GM21390 (cell line): Measurements from ENCODE around the gene SMARCA4.
"Not testable (repeated sequence)": the region's sequence is repeated elsewhere in the genome, so short reads cannot be mapped to it uniquely, and the experiment has no call there.

Source experiments
- ATAC-seq: cut with Tn5 transposase; IDR thresholded peaks from one replicate; pipeline ENCODE4 v1.9.1; 2021; ENCODE audit not compliant: unreplicated experiment

Gene SMARCA4

GRCh38 chr19:11061952-11062351 is 101.1 kb downstream of the SMARCA4 start:
- ATAC-seq = no peak

- ATAC-seq = no peak
Measured at GRCh38 chr19:11063434-11063833, 102.6 kb downstream of the SMARCA4 start.

DNA sequence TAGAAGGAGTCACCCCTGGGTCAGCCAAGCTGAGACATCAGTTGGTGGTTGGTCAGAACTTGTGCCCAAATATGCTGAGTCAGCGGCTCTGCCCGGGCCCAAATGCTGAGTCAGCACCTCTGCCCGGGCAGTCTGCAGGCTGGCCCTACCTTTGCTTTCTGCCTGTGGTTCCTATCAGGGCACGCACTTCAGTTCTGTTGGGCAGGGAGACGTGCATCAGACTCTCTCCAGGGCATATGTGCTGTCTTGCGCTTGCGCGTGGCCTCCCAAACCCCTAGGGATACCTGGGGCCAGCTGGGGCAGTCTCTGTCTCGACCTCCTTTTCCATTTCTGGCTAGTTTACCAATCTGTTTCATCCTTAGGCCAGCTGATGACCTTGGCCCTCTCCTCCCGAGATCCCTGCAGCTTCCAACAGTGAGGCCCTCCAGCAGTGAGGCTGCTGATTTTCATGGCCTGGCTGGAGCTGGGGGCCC is 104.0 kb downstream of the SMARCA4 start:
- ATAC-seq = no peak

DNA sequence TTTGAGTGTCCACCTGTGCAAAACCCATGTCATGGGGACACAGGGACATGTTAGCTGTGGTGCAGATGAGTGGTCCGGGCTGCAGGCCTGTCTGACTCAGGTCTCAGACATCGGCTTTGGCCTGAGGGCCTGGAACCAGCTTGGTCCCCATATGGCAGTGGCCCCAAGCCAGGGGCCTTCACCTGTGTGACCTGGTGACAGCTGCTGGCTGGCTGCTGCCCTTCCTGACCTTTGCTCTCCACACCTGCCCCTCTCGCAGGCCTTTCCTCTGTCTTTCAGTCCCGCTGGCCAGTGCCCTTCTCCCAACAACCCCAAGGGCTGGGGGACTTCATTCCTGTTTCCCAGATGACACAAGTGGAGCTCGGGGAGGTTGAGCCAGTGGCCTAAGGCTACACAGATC is 105.5 kb downstream of the SMARCA4 start:
- no peak for ATAC-seq

DNA sequence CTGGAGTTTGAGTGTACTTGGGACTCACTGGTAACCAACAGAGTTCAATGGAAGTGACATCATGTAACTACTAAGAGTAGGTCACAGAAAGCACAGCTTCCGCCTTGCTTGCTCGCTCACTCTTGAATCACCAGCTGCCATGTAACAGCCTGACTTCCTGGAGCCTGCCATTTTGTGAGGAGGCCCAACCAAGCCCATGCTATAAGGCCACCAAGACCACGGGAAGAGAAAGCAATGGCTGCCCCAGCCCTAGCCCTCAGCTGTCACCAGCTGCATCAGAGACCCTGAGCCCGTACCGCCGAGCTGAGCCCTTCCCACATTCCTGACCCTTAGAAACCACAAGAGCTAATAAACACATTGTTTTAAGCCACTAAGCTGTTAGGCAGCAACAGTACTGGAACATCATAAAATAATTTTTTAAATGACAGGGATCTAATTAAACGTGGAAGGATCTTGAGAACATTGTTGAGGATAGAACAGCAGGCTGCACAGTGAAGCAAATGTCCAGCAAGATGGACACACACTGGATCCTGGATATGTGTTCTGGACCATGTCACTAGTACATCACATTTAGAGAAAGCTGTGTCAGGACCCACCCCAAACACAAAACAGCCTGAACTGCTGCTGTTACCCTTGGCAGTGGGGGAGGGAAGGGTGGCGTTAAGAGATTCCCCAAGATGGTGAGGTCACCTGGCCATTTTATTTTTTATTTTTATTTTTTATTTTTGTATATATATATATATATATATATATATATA is 106.7 kb downstream of the SMARCA4 start:
- ATAC-seq = no peak

- no peak for ATAC-seq
Measured at GRCh38 chr19:11069561-11069960, 108.7 kb downstream of the SMARCA4 start.

GRCh38 chr19:11070123-11070522 is 109.3 kb downstream of the SMARCA4 start:
- ATAC-seq = no peak

- no peak for ATAC-seq
Measured at GRCh38 chr19:11073568-11073967, 112.7 kb downstream of the SMARCA4 start.

GRCh38 chr19:11076792-11077191 is 116.0 kb downstream of the SMARCA4 start:
- ATAC-seq = not testable (repeated sequence)

DNA sequence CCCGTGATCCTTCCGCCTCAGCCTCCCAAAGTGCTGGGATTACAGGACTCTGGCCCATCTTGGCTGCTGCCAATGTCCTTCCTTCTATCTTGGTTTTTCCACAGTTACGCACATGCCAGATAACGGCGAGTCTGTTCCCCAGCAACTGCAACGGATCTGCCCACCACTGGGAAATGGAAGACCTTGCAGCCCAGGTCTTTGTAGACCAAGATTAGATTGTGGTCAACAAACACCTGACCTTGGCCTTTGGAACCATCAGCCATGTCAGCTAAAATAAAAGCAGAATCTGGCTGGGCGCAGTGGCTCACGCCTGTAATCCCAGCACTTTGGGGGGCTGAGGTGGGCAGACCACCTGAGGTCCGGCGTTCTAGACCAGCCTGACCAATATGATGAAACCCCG is 118.1 kb downstream of the SMARCA4 start:
- ATAC-seq = no peak

- ATAC-seq = no peak
Measured at GRCh38 chr19:11079999-11080398, 119.2 kb downstream of the SMARCA4 start.

GRCh38 chr19:11087870-11088505 is 127.2 kb downstream of the SMARCA4 start:
- no peak for ATAC-seq

- no peak for ATAC-seq
Measured at GRCh38 chr19:11088506-11089253, 127.8 kb downstream of the SMARCA4 start.

GRCh38 chr19:11089254-11090013 is 128.6 kb downstream of the SMARCA4 start, which contains the start of gene LDLR:
TSS of gene LDLR (plus strand) at chr19:11089463. CDS start at chr19:11089549, 86 bp downstream.
- ATAC-seq = no peak

DNA sequence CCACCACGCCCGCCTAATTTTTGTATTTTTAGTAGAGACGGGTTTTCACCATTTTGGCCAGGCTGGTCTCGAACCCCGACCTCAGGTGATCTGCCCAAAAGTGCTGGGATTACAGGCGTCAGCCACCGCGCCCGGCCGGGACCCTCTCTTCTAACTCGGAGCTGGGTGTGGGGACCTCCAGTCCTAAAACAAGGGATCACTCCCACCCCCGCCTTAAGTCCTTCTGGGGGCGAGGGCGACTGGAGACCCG is 129.1 kb downstream of the SMARCA4 start:
- ATAC-seq = not testable (repeated sequence)

DNA sequence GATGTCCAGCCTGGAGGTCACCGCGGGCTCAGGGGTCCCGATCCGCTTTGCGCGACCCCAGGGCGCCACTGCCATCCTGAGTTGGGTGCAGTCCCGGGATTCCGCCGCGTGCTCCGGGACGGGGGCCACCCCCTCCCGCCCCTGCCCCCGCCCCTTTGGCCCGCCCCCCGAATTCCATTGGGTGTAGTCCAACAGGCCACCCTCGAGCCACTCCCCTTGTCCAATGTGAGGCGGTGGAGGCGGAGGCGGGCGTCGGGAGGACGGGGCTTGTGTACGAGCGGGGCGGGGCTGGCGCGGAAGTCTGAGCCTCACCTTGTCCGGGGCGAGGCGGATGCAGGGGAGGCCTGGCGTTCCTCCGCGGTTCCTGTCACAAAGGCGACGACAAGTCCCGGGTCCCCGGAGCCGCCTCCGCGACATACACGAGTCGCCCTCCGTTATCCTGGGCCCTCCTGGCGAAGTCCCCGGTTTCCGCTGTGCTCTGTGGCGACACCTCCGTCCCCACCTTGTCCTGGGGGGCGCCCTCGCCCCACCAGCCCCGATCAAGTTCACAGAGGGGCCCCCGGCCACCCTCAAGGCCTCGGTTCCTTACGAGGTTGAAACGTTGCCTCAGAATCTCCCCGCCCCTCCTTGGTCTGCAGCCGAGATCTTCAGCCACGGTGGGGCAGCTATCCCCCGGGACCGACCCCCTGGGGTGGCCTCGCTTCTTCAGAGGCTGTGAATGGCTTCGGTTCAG is 129.6 kb downstream of the SMARCA4 start:
- peak; percentile 63 for ATAC-seq

GRCh38 chr19:11090997-11091702 is 130.3 kb downstream of the SMARCA4 start:
- ATAC-seq = no peak

- ATAC-seq = no peak
Measured at GRCh38 chr19:11091703-11092153, 130.9 kb downstream of the SMARCA4 start.

GRCh38 chr19:11092181-11092538 is 131.3 kb downstream of the SMARCA4 start:
- ATAC-seq = no peak

- ATAC-seq = no peak
Measured at GRCh38 chr19:11093689-11094238, 132.9 kb downstream of the SMARCA4 start.
